PFSK-1 (cell line): Measurements from ENCODE around the gene THAP11.

ENCODE experiments used
- FOXP2 ChIP-seq: optimal IDR thresholded peaks from 2 replicates; pipeline ENCODE3; 2011; ENCODE audit warnings: borderline replicate concordance, control low read depth, inconsistent platforms; ENCODE audit not compliant: insufficient read depth; ENCODE audit errors: extremely low read length, extremely low read depth
- POLR2AphosphoS5 ChIP-seq: IDR thresholded peaks from 2 replicates; pipeline ENCODE4 v1.6.1; 2012; ENCODE audit warnings: low read depth, mild to moderate bottlenecking, control low read depth, low read length, moderate library complexity
- REST ChIP-seq, 2 experiments: IDR thresholded peaks; 2 replicates each; pipeline versions ENCODE4 v1.6.1 to v1.8.0; 2011 to 2012; ENCODE audit warnings: low read depth in 2 of 2, low read length in 2 of 2, control low read depth in 1 of 2, inconsistent platforms in 1 of 2, mild to moderate bottlenecking in 1 of 2, moderate library complexity in 1 of 2; ENCODE audit not compliant: insufficient read depth in 1 of 2
- SIN3A ChIP-seq: IDR thresholded peaks from 2 replicates; pipeline ENCODE4 v1.6.1; 2012; ENCODE audit warnings: mild to moderate bottlenecking, low read length, moderate library complexity, borderline replicate concordance; ENCODE audit not compliant: insufficient read depth
- TAF1 ChIP-seq: IDR thresholded peaks from 2 replicates; pipeline ENCODE4 v1.6.1; 2012; ENCODE audit warnings: low read length, control low read depth, borderline replicate concordance; ENCODE audit not compliant: insufficient read depth

- TF ChIP-seq POLR2AphosphoS5 (no peak), REST (IDR thresholded peaks at IDR 0.05; ENCODE audit: insufficient read depth in 1 of 2, low read depth in 2 of 2, low read length in 2 of 2) (no peak), FOXP2 (no peak), SIN3A (no peak), TAF1 (no peak)
Observed at GRCh38 chr16:67881621-67882161, 39.6 kb downstream of the THAP11 start.
